GM21381 (cell line): Measurements from ENCODE around the gene STK17A.
"Not testable (repeated sequence)": the region's sequence is repeated elsewhere in the genome, so short reads cannot be mapped to it uniquely, and the experiment has no call there.

ENCODE experiments used
- ATAC-seq: cut with Tn5 transposase; IDR thresholded peaks from one replicate; pipeline ENCODE4 v1.9.1; 2021; ENCODE audit warnings: mild to moderate bottlenecking, moderate library complexity; ENCODE audit not compliant: unreplicated experiment

STK17A gene

DNA sequence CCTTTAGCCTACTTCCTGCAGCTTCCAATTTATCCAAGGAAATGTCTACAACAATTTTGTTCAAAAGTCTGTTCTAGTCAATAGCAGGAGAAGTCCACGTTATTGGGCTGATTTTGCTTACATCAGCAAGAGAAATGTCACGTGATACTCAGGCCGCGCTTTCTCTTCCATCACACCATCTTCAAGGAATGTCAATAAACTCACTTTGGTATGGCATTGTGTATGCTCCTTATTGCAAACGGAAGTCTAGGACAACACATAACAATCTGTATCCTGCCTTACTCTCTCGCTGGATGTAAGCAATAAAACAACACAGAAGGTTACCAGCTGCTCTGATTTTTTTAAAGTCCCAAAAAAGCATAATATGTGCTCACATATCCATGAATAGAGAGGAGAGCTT lies 17.1 kb upstream of the STK17A start:
- no peak for ATAC-seq

- ATAC-seq, result no peak
Measured at GRCh38 chr7:43568529-43568928, 14.4 kb upstream of the STK17A start.

DNA sequence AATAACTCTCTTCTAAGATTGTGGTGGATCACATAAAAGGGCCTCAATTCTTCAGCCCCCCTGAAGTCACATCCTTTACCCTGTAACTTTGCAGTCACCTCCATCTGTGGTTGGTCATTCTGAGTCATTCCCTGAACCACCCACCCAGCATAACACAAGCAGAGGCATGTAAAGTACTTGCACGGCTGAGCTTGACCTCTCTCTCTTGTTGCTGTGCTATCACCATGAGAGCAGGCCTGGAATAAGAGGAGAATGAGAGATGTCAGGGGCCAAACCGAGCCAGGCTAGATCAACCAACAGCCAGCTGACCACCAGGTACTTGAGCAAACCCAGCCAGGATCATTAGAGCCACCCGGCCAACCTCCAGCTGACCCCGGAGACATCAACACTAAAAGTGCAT lies 13.5 kb upstream of the STK17A start:
- ATAC-seq, result peak; percentile 63

DNA sequence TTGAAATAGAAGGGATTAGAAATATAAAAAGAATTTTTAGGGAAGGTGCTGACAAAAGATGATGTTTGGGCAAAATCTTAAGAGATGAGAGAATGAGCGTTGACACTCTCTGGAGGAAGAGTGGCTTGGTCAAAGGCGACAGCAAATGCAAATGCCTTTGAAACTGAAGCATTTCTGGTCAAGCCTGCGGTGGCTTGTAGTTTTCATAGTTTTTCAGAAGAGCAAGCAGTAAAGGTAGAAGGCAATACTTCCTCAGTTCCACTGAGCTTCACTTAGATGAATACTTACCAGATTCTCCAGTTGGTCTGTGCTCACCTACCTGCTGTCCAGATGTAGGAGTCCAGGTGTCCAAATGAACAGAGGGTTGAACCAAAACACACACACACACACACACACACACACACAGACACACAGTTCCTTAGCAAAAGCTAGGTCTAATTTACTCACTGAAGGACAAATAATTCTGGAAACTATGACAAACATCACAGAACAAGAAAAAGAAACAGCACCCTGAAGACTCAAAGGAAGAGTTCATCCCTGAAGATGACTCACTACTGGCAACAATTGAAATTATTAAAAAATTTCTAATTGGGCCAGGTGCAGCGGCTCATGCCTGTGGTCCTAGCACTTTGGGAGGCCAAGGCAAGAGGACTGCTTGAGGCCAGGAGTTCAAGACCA lies 12.1 kb upstream of the STK17A start:
- ATAC-seq, result peak; percentile 49

DNA sequence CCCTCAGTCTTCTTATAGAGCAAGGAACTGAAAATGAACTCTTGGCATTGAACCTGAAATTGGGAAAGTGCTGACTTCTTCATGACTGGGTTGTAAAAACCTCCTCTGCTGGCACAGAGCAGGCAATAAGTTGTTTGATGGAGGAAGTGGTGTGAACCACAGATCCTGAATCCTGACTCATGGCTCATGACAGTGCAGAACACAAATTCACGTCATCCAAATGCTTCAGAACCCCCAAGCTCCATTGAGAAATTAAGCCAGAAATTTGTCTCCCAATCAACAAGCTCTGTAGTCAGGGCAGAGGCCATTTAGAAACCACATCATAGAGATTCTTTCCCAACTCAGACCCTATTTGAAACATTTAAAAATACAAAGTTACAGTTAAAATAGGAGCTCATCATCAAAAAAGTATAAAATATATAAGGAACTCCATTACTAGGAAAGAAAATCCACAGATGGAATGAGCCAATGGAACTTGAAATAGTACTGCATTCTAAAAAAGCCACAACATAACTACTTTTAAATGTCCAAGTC lies 10.3 kb upstream of the STK17A start:
- ATAC-seq, result no peak

GRCh38 chr7:43573832-43574231 lies 9.1 kb upstream of the STK17A start:
- ATAC-seq, result not testable (repeated sequence)

- no peak for ATAC-seq
Measured at GRCh38 chr7:43575506-43575905, 7.4 kb upstream of the STK17A start.

DNA sequence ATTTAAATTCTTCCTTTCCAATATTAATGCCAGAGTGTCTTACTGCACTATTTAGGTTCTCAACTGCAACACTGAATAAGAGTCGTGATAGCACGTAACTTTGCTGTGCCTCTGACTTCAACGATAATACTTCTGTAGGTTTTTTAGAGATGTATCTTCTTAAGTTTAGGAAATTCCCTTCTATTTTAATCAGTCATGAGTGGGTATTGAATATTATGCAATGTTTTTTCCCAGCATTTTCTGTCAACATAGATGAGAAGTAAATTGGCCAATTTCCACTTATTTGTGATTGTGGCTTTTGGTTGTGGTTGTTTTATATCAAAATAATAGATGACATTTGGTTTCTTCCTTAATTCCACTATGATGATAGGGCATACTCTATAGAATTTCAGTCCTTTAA lies 6.7 kb upstream of the STK17A start:
- ATAC-seq, result no peak

DNA sequence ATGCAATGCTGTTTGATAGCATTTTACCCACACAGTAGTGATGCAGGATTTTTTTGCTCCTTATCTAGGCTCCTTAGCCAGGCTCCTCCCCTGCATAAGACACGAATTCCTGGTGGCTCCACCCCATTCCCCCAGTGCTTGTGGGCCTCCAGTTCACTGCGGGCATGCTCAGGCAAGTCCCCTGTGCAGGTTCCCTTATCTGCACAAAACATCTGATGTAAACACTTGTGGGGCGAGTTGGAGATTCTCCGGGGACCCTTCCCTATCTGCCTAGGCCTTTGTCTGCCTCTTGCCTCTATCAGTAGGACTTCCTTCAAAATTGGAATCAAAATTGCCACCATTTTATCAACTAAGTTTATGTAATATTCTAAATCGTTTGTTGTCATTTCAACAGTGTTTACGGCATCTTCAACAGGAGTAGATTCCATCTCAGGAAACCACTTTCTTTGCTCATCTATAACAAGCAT lies 5.4 kb upstream of the STK17A start:
- ATAC-seq, result no peak

- peak; percentile 12 for ATAC-seq
Measured at GRCh38 chr7:43583424-43584194, 701 bp downstream of the STK17A start.

DNA sequence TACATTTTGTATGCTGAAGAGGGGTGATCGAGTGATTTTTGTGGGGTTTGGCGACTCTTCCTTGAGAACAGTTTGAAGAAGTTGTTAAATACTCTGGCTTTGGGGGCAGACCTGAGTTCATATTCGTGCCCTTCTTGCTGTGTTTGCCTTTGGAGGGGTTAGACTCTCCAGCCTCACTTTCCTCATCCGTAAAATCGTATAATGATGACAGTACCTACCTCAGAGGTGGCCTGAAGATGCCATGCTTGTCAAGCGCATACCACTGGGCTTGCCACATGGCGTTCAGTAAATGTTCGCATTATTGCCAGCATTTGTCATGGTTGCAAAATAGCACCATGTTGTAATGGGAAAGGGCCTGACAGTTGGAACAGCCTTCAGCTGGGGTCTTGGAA lies 1.3 kb downstream of the STK17A start:
- no peak for ATAC-seq

DNA sequence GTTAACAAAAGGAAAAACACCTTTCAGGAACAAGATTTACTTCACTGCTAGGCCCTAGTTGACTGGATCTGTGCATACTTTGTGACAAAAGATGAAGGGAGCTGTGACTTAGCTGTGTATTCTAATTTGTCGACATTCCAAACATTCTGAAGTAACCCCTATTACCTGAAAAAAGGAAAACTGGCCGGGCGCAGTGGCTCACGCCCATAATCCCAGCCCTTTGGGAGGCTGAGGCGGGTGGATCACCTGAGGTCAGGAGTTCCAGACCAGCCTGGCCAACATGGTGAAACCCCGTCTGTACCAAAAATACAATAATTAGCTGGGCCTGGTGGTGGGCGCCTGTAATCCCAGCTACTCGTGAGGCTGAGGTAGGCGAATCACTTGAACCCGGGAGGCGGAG lies 1.8 kb downstream of the STK17A start:
- not testable (repeated sequence) for ATAC-seq

DNA sequence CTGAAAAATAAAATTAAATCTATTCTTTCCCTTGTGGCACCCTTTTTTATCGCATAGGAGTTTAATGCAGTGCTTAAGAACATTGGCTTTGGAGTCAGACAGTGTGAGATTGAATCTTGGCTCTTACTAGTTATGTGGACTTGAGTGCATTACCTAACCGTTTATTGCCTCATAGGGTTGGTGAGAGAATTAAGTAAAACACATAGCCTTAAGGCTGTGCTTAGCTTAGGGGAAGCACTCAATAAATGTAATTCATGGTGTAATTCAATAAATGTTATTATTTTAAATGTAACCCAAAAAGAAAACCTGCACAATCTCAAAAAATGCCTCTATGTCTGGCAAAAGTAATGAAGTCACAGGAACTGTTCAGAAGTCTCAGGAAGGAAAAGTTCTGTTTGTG lies 2.7 kb downstream of the STK17A start:
- no peak for ATAC-seq

- ATAC-seq, result no peak
Measured at GRCh38 chr7:43586251-43586900, 3.5 kb downstream of the STK17A start.

- no peak for ATAC-seq
Measured at GRCh38 chr7:43588477-43589132, 5.7 kb downstream of the STK17A start.

GRCh38 chr7:43589133-43589478 lies 6.2 kb downstream of the STK17A start:
- no peak for ATAC-seq

DNA sequence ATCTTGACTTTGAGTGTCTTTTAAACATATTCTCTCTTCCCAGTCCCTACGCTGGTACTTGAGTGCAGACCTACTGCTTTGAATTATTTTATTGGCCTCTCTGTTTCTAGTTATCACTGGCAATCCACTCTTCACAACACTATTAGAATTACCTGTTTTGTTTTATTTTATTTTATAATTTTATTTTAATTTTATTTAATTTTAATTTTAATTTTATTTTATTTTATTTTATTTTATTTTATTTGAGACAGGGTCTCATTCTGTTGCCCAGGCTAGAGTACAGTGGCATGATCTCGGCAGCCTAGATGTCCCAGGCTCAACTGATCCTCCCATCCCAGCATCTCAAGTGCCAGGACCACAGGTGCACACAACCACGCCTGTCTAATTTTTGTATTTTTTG lies 6.8 kb downstream of the STK17A start:
- no peak for ATAC-seq

DNA sequence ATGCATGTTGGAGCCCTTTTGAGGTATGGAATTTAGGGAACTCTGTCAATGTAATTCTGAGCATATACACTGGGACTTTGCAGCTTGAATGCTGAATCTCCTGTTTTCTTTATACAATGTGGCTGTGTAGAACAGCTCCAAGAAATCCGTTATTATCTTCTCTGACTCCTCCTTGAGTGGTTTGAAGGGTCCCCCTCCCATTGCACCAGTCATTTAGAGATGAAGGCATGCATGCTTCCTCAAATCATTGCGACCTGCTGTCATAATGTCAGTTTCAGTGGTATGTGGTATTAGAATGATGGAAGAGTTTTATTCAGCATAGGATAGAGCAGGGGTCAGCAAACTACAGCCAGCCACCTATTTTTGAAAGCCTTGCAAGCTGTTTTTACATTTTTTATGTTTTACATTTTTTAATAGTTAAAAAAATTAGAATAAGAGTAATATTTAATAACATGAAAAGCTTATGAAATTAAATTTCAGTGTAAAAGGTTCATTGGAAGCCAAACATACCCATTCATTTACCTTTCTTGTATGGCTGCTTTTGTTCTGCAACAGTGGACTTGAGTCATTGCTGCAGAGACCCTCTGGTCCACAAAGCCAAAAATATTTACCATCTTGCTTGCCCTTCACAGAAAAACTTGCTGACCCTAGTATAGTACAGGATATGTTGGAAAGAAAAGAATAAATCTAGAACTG lies 8.1 kb downstream of the STK17A start:
- ATAC-seq, result peak; percentile 56

GRCh38 chr7:43591558-43592180 lies 8.8 kb downstream of the STK17A start:
- ATAC-seq, result no peak

GRCh38 chr7:43592326-43592725 lies 9.4 kb downstream of the STK17A start:
- no peak for ATAC-seq
